NT2/D1 (cell line): ENCODE data around the gene PHLPP1.

Experiments
- SUZ12 ChIP-seq: IDR thresholded peaks from 2 replicates; pipeline ENCODE4 v1.6.1; 2011; ENCODE audit not compliant: insufficient read length, insufficient read depth; ENCODE audit errors: extremely low read depth
- ZNF274 ChIP-seq: IDR thresholded peaks from 2 replicates; pipeline ENCODE4 v1.6.1; 2011; ENCODE audit warnings: mild to moderate bottlenecking, low read depth, low read length

GRCh38 chr18:62899534-62899933 lies 184.2 kb downstream of the PHLPP1 start:
- TF ChIP-seq ZNF274 (no peak), SUZ12 (no peak)
